GM23338 (cell line): ENCODE results near the gene ATP6V0E2. TPM values are rescaled to one million over a fixed set of nuclear protein-coding genes. Genes with fewer than 3 reads are reported as not detected.

ENCODE experiments used
- ATAC-seq: fragments of 200-7000 bp; cut with Tn5 transposase; 3 replicates; pipeline ENCODE4 v1.9.1; 2020
- DNase-seq: peaks from one replicate; pipeline ENCODE4 v3.0.0-alpha.2; 2015; ENCODE audit warnings: low spot score
- H2AFZ ChIP-seq: fragments of 200-600 bp; sonication (generic); 2 replicates; pipeline ENCODE4 v1.8.0; 2016; ENCODE audit warnings: antibody characterized with exemption, mild to moderate bottlenecking, moderate library complexity
- H3F3A ChIP-seq: fragments of 200-600 bp; sonication (generic); replicated peaks from 2 replicates; pipeline ENCODE4 v1.8.0; 2017; ENCODE audit warnings: antibody characterized with exemption, mixed run types, low read depth
- H3K27ac ChIP-seq: fragments of 200-600 bp; sonication (generic); 2 replicates; pipeline ENCODE4 v1.6.1; 2016; ENCODE audit warnings: low read depth
- H3K27me3 ChIP-seq: fragments of 200-600 bp; sonication (generic); 2 replicates; pipeline ENCODE4 v1.8.0; 2016; ENCODE audit warnings: mild to moderate bottlenecking, mixed run types, moderate library complexity; ENCODE audit not compliant: insufficient read depth
- H3K36me3 ChIP-seq: fragments of 200-600 bp; sonication (generic); 2 replicates; pipeline ENCODE4 v1.8.0; 2016; ENCODE audit warnings: mild to moderate bottlenecking; ENCODE audit not compliant: insufficient read depth
- H3K4me1 ChIP-seq: fragments of 200-600 bp; sonication (generic); 2 replicates; pipeline ENCODE4 v1.8.0; 2016; ENCODE audit warnings: mild to moderate bottlenecking, moderate library complexity; ENCODE audit not compliant: insufficient read depth
- H3K4me2 ChIP-seq: fragments of 200-600 bp; sonication (generic); 2 replicates; pipeline ENCODE4 v1.7.1; 2017; ENCODE audit warnings: mixed run types
- H3K4me3 ChIP-seq: fragments of 200-600 bp; sonication (generic); 2 replicates; pipeline ENCODE4 v1.6.1; 2016; ENCODE audit warnings: mixed run types
- H3K79me2 ChIP-seq: fragments of 200-600 bp; sonication (generic); replicated peaks from 2 replicates; pipeline ENCODE4 v1.8.0; 2017; ENCODE audit warnings: mild to moderate bottlenecking; ENCODE audit not compliant: insufficient read depth
- H3K9me2 ChIP-seq: fragments of 200-600 bp; sonication (generic); 2 replicates; pipeline ENCODE4 v1.8.0; 2017; ENCODE audit not compliant: insufficient read depth
- H4K20me1 ChIP-seq: fragments of 200-600 bp; sonication (generic); replicated peaks from 2 replicates; pipeline ENCODE4 v1.8.0; 2017; ENCODE audit warnings: mild to moderate bottlenecking; ENCODE audit not compliant: insufficient read depth
- H3K27ac Mint-ChIP-seq: 2 replicates; pipeline ENCODE4 v1.8.0; 2020; ENCODE audit warnings: inconsistent platforms, mild to moderate bottlenecking, moderate library complexity, mixed read lengths
- H3K27me3 Mint-ChIP-seq: 3 replicates; pipeline ENCODE4 v1.8.0; 2022; ENCODE audit warnings: low read depth, mild to moderate bottlenecking, moderate library complexity, mixed read lengths, inconsistent platforms; ENCODE audit not compliant: insufficient read depth, poor library complexity
- H3K36me3 Mint-ChIP-seq: 3 replicates; pipeline ENCODE4 v1.8.0; 2021; ENCODE audit warnings: low read depth, mild to moderate bottlenecking, inconsistent platforms, moderate library complexity, mixed read lengths
- H3K4me1 Mint-ChIP-seq: 3 replicates; pipeline ENCODE4 v1.8.0; 2020; ENCODE audit warnings: mild to moderate bottlenecking, inconsistent platforms, mixed read lengths
- H3K4me3 Mint-ChIP-seq: 3 replicates; pipeline ENCODE4 v1.8.0; 2021; ENCODE audit warnings: moderate library complexity, mild to moderate bottlenecking, inconsistent platforms, mixed read lengths
- H3K9me3 Mint-ChIP-seq: 3 replicates; pipeline ENCODE4 v1.8.0; 2020; ENCODE audit warnings: moderate library complexity, mild to moderate bottlenecking, inconsistent platforms, mixed read lengths
- CREB1 ChIP-seq: fragments of 250-450 bp; sonication (Bioruptor Pico); IDR thresholded peaks from 2 replicates; pipeline ENCODE4 v1.5.0; 2020; ENCODE audit warnings: low read depth, mild to moderate bottlenecking, moderate library complexity
- CTCF ChIP-seq, 2 experiments: fragments of 200-600 bp in 1 of 2; sonication (generic) in 1 of 2; conservative IDR thresholded peaks; 2 replicates each; pipeline versions ENCODE4 v1.5.1 to v1.6.1; 2016 to 2017; ENCODE audit warnings: antibody characterized with exemption in 2 of 2, low read depth in 2 of 2, mild to moderate bottlenecking in 2 of 2, moderate library complexity in 1 of 2
- ETS1 ChIP-seq: IDR thresholded peaks from 2 replicates; pipeline ENCODE4 v1.6.1; 2016; ENCODE audit warnings: antibody characterized with exemption
- EZH2phosphoT487 ChIP-seq: fragments of 200-600 bp; sonication (generic); IDR thresholded peaks from one replicate; pipeline ENCODE4 v1.8.1; 2018; ENCODE audit warnings: antibody characterized with exemption; ENCODE audit not compliant: unreplicated experiment
- JUNB ChIP-seq: IDR thresholded peaks from one replicate; pipeline ENCODE4 v1.6.1; 2016; ENCODE audit warnings: antibody characterized with exemption; ENCODE audit not compliant: unreplicated experiment
- STAT1 ChIP-seq: IDR thresholded peaks from one replicate; pipeline ENCODE4 v1.6.1; 2016; ENCODE audit warnings: antibody characterized with exemption; ENCODE audit not compliant: unreplicated experiment
- polyA plus RNA-seq: library from polyadenylated mRNA; unstranded; fragments of >200 nt; fragmentation: Nextera tagmentation; extraction: Ambion mirVana; gene quantifications from 2 replicates; pipeline ENCODE4 v1.2.1, GENCODE V29; 2016
- total RNA-seq: library from RNA; depleted of rRNA; stranded (reverse); fragments of >200 nt; shearing (Covaris generic); gene quantifications from 2 replicates; pipeline ENCODE4 v1.2.3, GENCODE V29; 2014
- TF ChIP-seq, protein P1 (sequence below): IDR thresholded peaks from one replicate; pipeline ENCODE4 v1.6.1; 2018; ENCODE audit warnings: antibody characterized with exemption; ENCODE audit not compliant: unreplicated experiment

ATP6V0E2 gene
- total and polyA plus RNA-seq, 2 experiments from 2014 or later = 15.6 to 34.7 TPM

GRCh38 chr7:149880638-149881311 is 7.0 kb downstream of the ATP6V0E2 start:
- ATAC-seq (no peak), DNase-seq (no peak)
- Histone ChIP-seq H3K4me2 (no peak overlapping the region), H3K9me2 (no peaks in the 10 kb centered on the region), H3K27ac (no peak overlapping the region), H3K27me3 (no peaks in the 10 kb centered on the region), H4K20me1 (0 out of 2 replicates have a peak, but pooled peaks cover 4% of the 10 kb centered on the region), H3K4me3 (no peak overlapping the region), H3K4me1 (peaks cover 6% of the 10 kb centered on the region; the same call in 1 of the 2 replicates), H2AFZ (no peak overlapping the region), H3F3A (no peaks in the 10 kb centered on the region), H3K36me3 (no peaks in the 10 kb centered on the region), H3K79me2 (no peaks in the 10 kb centered on the region)
- Mint-ChIP-seq H3K4me1 (peaks cover 16% of the 10 kb centered on the region; the same call in 2 of the 3 replicates), H3K36me3 (no peaks in the 10 kb centered on the region), H3K9me3 (no peaks in the 10 kb centered on the region), H3K27me3 (peaks cover 7% of the 10 kb centered on the region), H3K4me3 (no peak overlapping the region), H3K27ac (no peak overlapping the region)
- no peak for TF ChIP-seq STAT1
- no peak for TF ChIP-seq EZH2phosphoT487
- no peak for TF ChIP-seq CTCF (conservative IDR thresholded peaks at IDR 0.05; ENCODE audit: low read depth in 2 of 2)
- TF ChIP-seq ETS1 = no peak
- no peak for TF ChIP-seq CREB1 (CRISPR knock-in tag)
- TF ChIP-seq, protein P1, sequence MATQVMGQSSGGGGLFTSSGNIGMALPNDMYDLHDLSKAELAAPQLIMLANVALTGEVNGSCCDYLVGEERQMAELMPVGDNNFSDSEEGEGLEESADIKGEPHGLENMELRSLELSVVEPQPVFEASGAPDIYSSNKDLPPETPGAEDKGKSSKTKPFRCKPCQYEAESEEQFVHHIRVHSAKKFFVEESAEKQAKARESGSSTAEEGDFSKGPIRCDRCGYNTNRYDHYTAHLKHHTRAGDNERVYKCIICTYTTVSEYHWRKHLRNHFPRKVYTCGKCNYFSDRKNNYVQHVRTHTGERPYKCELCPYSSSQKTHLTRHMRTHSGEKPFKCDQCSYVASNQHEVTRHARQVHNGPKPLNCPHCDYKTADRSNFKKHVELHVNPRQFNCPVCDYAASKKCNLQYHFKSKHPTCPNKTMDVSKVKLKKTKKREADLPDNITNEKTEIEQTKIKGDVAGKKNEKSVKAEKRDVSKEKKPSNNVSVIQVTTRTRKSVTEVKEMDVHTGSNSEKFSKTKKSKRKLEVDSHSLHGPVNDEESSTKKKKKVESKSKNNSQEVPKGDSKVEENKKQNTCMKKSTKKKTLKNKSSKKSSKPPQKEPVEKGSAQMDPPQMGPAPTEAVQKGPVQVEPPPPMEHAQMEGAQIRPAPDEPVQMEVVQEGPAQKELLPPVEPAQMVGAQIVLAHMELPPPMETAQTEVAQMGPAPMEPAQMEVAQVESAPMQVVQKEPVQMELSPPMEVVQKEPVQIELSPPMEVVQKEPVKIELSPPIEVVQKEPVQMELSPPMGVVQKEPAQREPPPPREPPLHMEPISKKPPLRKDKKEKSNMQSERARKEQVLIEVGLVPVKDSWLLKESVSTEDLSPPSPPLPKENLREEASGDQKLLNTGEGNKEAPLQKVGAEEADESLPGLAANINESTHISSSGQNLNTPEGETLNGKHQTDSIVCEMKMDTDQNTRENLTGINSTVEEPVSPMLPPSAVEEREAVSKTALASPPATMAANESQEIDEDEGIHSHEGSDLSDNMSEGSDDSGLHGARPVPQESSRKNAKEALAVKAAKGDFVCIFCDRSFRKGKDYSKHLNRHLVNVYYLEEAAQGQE = no peak
- no peak for TF ChIP-seq JUNB
